NB4 (cell line): ENCODE results near the gene LACRT.
A peak's percentile ranks its signal among the peaks of the same experiment; 100 is the strongest.
"Not testable (repeated sequence)": the region's sequence is repeated elsewhere in the genome, so short reads cannot be mapped to it uniquely, and the experiment has no call there.

ENCODE experiments used
- DNase-seq: peaks from one replicate; pipeline ENCODE4 v3.0.0; 2010; ENCODE audit warnings: low read depth
- H3K4me3 ChIP-seq: one replicate; pipeline ENCODE4 v1.5.1; 2011; ENCODE audit warnings: mild to moderate bottlenecking, low read depth, low read length, moderate library complexity
- MAX ChIP-seq: IDR thresholded peaks from 2 replicates; pipeline ENCODE4 v1.6.1; 2011; ENCODE audit warnings: low read depth, low read length
- MYC ChIP-seq: IDR thresholded peaks from 2 replicates; pipeline ENCODE4 v1.6.1; 2011; ENCODE audit warnings: low read depth, low read length
- POLR2A ChIP-seq: IDR thresholded peaks from 2 replicates; pipeline ENCODE4 v1.6.1; 2011; ENCODE audit warnings: mild to moderate bottlenecking; ENCODE audit not compliant: insufficient read length; ENCODE audit errors: extremely low read depth
- TF ChIP-seq, protein P1 (sequence below): IDR thresholded peaks from one replicate; pipeline ENCODE4 v1.5.1; 2012; ENCODE audit warnings: low read depth, low read length

The LACRT gene

GRCh38 chr12:54650409-54650808, 15.7 kb upstream of the LACRT start:
- no peak for TF ChIP-seq MYC
- TF ChIP-seq MAX: no peak
- DNase-seq: no peak
- H3K4me3 ChIP-seq: no peak overlapping the region

DNA sequence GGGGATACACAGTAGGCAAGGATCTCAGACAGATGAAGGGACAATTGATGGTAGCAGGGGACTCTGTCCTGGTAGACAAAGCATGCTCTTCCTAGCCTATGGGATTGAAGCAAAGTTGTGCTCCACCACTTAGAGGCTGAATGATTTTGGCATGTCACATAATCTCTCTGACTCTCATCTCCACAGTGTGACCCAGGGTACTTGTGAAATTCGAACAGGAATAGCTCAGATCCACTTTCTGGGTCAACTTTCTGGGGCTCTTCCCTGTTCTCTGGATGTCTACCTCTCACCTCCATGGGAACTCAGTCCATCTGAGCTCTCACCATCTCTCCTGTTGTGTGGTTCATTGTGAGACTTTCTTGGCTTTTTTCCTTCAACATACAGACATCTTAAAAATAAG, 15.1 kb upstream of the LACRT start:
- no peak overlapping the region for H3K4me3 ChIP-seq
- TF ChIP-seq MYC (no peak), MAX (no peak), POLR2A (no peak)
- no peak for DNase-seq

GRCh38 chr12:54648265-54648664, 13.6 kb upstream of the LACRT start, which contains the start of gene DCD:
DCD (minus strand) TSS chr12:54648365; CDS start chr12:54648303, 62 bp downstream.
- TF ChIP-seq POLR2A (no peak), MYC (no peak), MAX (no peak)
- TF ChIP-seq, protein P1, sequence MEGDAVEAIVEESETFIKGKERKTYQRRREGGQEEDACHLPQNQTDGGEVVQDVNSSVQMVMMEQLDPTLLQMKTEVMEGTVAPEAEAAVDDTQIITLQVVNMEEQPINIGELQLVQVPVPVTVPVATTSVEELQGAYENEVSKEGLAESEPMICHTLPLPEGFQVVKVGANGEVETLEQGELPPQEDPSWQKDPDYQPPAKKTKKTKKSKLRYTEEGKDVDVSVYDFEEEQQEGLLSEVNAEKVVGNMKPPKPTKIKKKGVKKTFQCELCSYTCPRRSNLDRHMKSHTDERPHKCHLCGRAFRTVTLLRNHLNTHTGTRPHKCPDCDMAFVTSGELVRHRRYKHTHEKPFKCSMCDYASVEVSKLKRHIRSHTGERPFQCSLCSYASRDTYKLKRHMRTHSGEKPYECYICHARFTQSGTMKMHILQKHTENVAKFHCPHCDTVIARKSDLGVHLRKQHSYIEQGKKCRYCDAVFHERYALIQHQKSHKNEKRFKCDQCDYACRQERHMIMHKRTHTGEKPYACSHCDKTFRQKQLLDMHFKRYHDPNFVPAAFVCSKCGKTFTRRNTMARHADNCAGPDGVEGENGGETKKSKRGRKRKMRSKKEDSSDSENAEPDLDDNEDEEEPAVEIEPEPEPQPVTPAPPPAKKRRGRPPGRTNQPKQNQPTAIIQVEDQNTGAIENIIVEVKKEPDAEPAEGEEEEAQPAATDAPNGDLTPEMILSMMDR: no peak
- no peak within 1 kb of the TSS for H3K4me3 ChIP-seq
- DNase-seq: no peak

GRCh38 chr12:54641554-54641953, 6.9 kb upstream of the LACRT start:
- no peak for DNase-seq
- H3K4me3 ChIP-seq: no peak overlapping the region
- no peak for TF ChIP-seq MAX
- no peak for TF ChIP-seq MYC

DNA sequence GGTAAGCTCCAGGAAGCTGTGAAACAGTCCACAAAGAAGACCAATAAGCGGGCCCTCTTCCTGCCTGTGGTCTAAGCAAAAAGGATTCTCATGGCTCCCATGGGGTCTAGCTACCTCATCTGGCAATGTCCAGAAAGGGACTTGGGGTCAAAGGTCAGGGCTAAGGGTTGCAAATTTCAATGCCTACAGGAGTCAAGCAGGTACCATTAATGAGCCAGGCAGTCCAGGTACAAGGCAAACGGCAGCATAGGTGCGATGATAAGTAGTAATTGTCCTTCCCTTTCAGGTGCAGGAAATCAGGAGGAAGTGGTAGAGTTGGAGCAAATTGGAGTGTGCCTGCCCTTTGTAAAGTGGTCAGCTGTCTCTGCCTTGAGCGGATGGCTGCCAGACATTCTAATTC, 6.4 kb upstream of the LACRT start:
- TF ChIP-seq MYC (no peak), POLR2A (no peak), MAX (no peak)
- TF ChIP-seq, protein P1: no peak
- peak; percentile 11 for DNase-seq
- no peak overlapping the region for H3K4me3 ChIP-seq

- not testable (repeated sequence) for H3K4me3 ChIP-seq, DNase-seq
Observed at GRCh38 chr12:54639112-54639511, 4.4 kb upstream of the LACRT start.

- no peak for DNase-seq
- no peak overlapping the region for H3K4me3 ChIP-seq
- TF ChIP-seq, protein P1: peak; percentile 41
- TF ChIP-seq MAX: no peak
- no peak for TF ChIP-seq MYC
Observed at GRCh38 chr12:54631988-54632728, 2.5 kb downstream of the LACRT start.

GRCh38 chr12:54631551-54631950, 3.1 kb downstream of the LACRT start:
- no peak for TF ChIP-seq POLR2A
- no peak for TF ChIP-seq MYC
- TF ChIP-seq MAX: no peak
- TF ChIP-seq, protein P1: no peak
- H3K4me3 ChIP-seq: no peak overlapping the region
- DNase-seq: no peak
